ENCODE measurements around the gene PLOD1.

DNA sequence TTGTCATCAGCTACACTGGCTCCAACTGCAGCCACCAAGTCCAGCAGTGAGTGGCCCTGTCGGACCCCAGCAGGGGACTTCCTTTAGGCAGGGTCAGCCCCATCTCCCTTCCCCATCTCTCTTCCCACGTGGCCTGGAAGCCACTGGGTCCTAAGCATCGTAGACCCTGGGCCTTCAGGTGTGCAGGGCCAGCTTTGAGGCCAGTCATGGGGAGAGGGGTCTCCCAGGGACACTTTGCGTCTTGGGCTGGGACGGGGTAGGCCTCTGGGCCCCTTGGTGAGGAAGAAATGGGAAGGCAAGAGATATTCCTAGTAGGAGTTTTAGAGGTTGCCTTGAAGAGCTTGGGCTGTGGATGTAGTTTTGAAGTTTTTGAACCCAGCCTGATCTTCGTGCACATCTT, 72.7 kb downstream of the PLOD1 start:
- TF ChIP-seq EZH2 (conservative IDR thresholded peaks at IDR 0.05; ENCODE audit: low read depth, low read length) = no peak
- no peak for TF ChIP-seq JUNB (CRISPR knock-in tag; IDR thresholded peaks at IDR 0.05; ENCODE audit: borderline replicate concordance)
- no peak for TF ChIP-seq SMAD9 (CRISPR knock-in tag; IDR thresholded peaks at IDR 0.05)
- no peak for TF ChIP-seq FOXA1 (IDR thresholded peaks at IDR 0.05)
- no peak for TF ChIP-seq FOXA1 (CRISPR knock-in tag; IDR thresholded peaks at IDR 0.05)
- TF ChIP-seq MIER3 (CRISPR knock-in tag; IDR thresholded peaks at IDR 0.05; ENCODE audit: borderline replicate concordance) = no peak
- no peak for TF ChIP-seq BHLHE40 (IDR thresholded peaks at IDR 0.05; ENCODE audit: low read length)
- no peak for TF ChIP-seq CTCF (CRISPR knock-in tag; IDR thresholded peaks at IDR 0.05)
- TF ChIP-seq ZFX (CRISPR knock-in tag; IDR thresholded peaks at IDR 0.05; ENCODE audit: low read depth) = no peak
- TF ChIP-seq ATF4 (CRISPR knock-in tag; IDR thresholded peaks at IDR 0.05) = no peak
- no peak for TF ChIP-seq FOXA3 (CRISPR knock-in tag; IDR thresholded peaks at IDR 0.05)
- TF ChIP-seq ZMYM2 (CRISPR knock-in tag; IDR thresholded peaks at IDR 0.05) = no peak
